IPS DF 6.9 (cell line): ENCODE results near the gene RHOXF1.
"Not testable (repeated sequence)": the region's sequence is repeated elsewhere in the genome, so short reads cannot be mapped to it uniquely, and the experiment has no call there.

ENCODE experiments used
- DNase-seq: peaks from one replicate; pipeline ENCODE4 v3.0.0-alpha.2; 2013; ENCODE audit warnings: low read depth, low spot score
- H3K27ac ChIP-seq: one replicate; pipeline ENCODE4 v1.5.1; 2013; ENCODE audit warnings: low read length, control low read depth
- H3K27me3 ChIP-seq: 2 replicates; pipeline ENCODE4 v1.6.1; 2013; ENCODE audit warnings: mild to moderate bottlenecking, low read length; ENCODE audit not compliant: control insufficient read depth, insufficient read depth
- H3K36me3 ChIP-seq: 2 replicates; pipeline ENCODE4 v1.6.1; 2013; ENCODE audit warnings: low read length; ENCODE audit not compliant: control insufficient read depth, insufficient read depth
- H3K4me1 ChIP-seq: 2 replicates; pipeline ENCODE4 v1.6.1; 2013; ENCODE audit warnings: low read length; ENCODE audit not compliant: control insufficient read depth, insufficient read depth
- H3K4me3 ChIP-seq: 2 replicates; pipeline ENCODE4 v1.5.1; 2013; ENCODE audit warnings: mild to moderate bottlenecking, low read length
- H3K9me3 ChIP-seq: 2 replicates; pipeline ENCODE4 v1.6.1; 2013; ENCODE audit warnings: low read length, inconsistent platforms; ENCODE audit not compliant: control insufficient read depth, insufficient read depth
- WGBS: extraction: QIAGEN DNeasy Blood & Tissue Kit; methylation state at CpG from one replicate; pipeline ENCODE4 v1.1.7; 2013; ENCODE audit warnings: mixed read lengths, missing lambda C conversion rate; ENCODE audit not compliant: insufficient read length, insufficient coverage; 5-methylcytosine and 5-hydroxymethylcytosine counted together

Gene RHOXF1

DNA sequence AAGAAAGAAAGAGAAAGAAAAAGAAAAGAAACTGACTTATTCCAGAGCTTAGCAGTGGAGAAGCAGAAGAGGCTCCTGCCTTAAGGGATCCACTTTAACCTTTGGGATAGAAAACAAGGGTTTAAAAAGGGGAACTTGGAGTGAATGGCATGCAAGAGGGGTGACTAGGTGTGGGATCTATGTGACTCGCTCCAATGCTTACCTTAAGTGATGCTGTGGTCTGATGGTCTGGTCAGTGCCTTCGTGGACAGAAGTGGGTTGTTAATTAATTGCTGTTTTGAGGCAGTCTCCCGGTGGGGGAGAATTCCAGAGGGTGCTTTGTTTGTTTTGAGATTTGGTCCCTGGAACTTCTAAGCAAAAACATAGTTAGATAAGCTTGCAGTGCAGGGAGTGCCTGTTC is 21.1 kb upstream of the RHOXF1 start:
- Histone ChIP-seq H3K4me3 (no peak overlapping the region), H3K27me3 (no peaks in the 10 kb centered on the region), H3K27ac (no peak overlapping the region), H3K9me3 (no peaks in the 10 kb centered on the region), H3K4me1 (no peaks in the 10 kb centered on the region), H3K36me3 (no peaks in the 10 kb centered on the region)
- no CpG with 5 or more reads among the region's 3 CpGs for WGBS
- DNase-seq = no peak

DNA sequence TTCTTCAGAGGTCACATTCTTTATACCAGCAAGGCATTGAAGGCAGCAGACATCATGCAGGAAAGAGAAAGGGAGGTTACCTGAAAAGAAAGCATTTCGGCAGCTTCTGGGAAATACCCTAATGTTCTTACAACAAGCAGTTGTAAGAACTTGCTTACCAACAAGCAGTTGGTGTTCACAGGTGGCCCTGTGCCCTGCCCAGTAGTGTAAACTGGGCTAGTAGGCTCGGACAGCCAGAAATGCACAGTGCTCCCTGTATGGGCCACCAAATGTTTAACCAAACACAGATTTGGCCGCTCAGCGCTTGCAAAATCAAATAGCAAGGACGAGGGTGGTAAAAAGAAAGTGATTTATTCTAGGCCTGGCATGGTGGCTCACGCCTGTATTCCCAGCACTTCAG is 20.4 kb upstream of the RHOXF1 start:
- WGBS = no CpG with 5 or more reads among the region's 6 CpGs
- H3K27ac ChIP-seq = no peak overlapping the region
- no peaks in the 10 kb centered on the region for H3K4me1 ChIP-seq
- no peak for DNase-seq
- H3K4me3 ChIP-seq = no peak overlapping the region
- no peaks in the 10 kb centered on the region for H3K27me3 ChIP-seq
- no peaks in the 10 kb centered on the region for H3K36me3 ChIP-seq
- H3K9me3 ChIP-seq = no peaks in the 10 kb centered on the region

DNA sequence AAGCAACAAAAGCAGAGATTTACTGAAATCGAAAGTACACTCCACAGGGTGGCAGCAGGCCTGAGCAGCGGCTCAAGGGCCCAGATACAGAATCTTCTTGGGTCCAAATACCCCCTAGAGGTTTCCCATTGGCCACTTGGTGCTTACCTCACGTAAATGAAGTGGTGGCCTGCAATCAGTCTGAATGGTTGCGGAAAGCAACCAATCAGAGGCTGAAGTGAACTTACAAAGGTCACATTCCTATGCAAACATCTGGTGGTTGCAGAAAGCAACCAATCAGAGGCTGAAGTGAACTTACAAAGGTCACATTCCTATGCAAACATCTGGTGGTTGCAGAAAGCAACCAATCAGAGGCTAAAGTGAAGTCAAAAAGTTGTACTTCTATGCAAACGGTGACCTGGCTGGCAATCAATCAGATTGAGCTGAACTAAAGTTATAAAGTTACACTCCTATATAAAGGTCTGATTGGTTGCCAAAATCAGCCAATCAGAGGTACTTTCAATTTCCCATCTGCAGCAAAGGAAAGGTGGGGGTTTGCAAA is 12.7 kb upstream of the RHOXF1 start:
- H3K4me1 ChIP-seq, H3K36me3 ChIP-seq, H3K27me3 ChIP-seq, DNase-seq, H3K4me3 ChIP-seq, H3K27ac ChIP-seq, H3K9me3 ChIP-seq: not testable (repeated sequence)
- whole genome bisulfite sequencing = no CpG with 5 or more reads among the region's 5 CpGs

DNA sequence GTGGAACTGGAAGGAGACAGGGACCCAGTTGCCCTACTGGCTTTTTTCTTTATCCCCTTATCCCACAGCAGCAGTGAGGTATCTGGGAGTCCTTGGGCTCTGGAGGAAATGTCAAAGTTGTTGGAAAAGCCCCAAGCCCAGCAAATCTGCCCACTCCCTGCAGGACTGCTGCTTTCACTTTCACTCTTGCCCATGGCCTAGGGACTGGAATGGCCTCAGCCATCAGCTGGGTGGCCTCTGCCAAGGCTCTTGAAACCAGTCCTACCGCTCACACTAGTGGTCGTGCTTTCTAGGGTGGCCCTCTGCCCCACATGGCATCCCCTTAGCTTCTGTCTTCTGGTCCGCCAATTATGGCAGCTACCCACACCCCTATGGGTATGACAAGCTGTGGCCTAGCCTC is 9.7 kb upstream of the RHOXF1 start:
- no peaks in the 10 kb centered on the region; the same call in 1 of the 2 replicates for H3K4me1 ChIP-seq

DNA sequence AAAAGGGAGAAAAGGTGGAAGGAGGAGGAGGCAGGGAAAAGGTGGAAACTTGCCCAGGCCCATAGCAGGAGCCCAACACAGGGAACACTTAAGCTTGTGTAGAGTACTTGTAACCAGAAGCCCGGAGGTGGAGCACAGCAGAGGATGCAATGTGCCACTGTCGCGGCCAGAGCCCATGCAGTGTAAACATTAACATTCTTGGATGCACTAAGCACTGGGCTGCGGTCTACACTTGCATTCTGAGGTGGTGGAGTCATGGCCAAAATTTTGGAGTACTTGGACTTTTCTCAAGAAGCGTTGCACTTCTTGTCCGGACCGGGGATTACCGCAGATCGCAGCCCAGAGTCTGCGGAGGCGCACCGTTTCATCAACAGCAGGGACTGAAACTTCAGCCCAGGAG is 4.5 kb upstream of the RHOXF1 start:
- no peaks in the 10 kb centered on the region; the same call in 1 of the 2 replicates for H3K4me1 ChIP-seq
- H3K27ac ChIP-seq = no peak overlapping the region
- no peak overlapping the region for H3K4me3 ChIP-seq
- WGBS = no CpG with 5 or more reads among the region's 12 CpGs
- no peaks in the 10 kb centered on the region for H3K27me3 ChIP-seq
- DNase-seq = no peak
- no peaks in the 10 kb centered on the region for H3K36me3 ChIP-seq
- no peaks in the 10 kb centered on the region for H3K9me3 ChIP-seq

More for the DNA sequence above, 9.7 kb upstream of the RHOXF1 start:
- no peaks in the 10 kb centered on the region for H3K27me3 ChIP-seq
- no peaks in the 10 kb centered on the region for H3K36me3 ChIP-seq
- H3K27ac ChIP-seq = no peak overlapping the region
- no CpG with 5 or more reads among the region's 3 CpGs for WGBS
- H3K4me3 ChIP-seq = no peak overlapping the region
- no peaks in the 10 kb centered on the region for H3K9me3 ChIP-seq
- no peak for DNase-seq

DNA sequence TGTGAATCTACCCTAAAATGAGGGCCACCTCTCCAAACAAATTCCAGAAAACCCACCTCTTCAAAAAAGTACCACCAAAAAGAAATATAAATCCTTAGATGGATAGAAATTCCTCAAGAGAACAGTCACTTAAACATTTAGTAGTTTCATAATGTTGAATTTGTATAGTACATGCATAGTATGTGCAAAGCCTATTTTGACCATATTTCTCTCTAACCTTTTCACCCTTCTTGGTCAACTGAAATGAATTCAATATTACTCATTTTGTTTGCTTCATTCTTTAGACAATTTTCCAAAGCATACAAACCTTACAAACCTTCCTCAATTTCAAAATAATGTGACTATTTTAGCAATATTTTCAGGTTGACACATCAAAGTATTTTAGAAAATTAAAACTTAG is 4.1 kb downstream of the RHOXF1 start:
- Histone ChIP-seq H3K27ac (no peak overlapping the region), H3K27me3 (no peaks in the 10 kb centered on the region), H3K36me3 (no peaks in the 10 kb centered on the region), H3K9me3 (no peaks in the 10 kb centered on the region), H3K4me1 (no peaks in the 10 kb centered on the region; the same call in 1 of the 2 replicates), H3K4me3 (no peak overlapping the region)
- DNase-seq = no peak

DNA sequence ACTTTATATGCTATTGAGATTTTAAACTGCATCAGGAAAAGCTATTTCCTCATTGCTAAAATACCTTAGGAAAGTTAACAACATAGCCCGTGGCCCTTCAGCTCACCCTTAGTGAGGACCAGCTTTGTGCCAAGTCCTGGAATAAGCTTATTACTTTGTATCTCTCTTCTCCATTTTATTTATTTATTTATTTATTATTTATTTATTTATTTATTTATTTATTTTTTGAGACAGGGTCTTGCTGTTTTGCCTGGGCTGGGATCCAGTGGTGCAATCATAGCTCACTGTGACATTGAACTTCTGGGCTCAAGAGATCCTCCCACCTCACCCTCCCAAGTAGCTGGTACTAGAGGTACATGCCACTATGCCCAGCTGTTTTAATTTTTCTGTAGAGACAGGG is 6.3 kb downstream of the RHOXF1 start:
- no CpG with 5 or more reads among the region's 1 CpG for WGBS
- H3K4me1 ChIP-seq = no peaks in the 10 kb centered on the region

DNA sequence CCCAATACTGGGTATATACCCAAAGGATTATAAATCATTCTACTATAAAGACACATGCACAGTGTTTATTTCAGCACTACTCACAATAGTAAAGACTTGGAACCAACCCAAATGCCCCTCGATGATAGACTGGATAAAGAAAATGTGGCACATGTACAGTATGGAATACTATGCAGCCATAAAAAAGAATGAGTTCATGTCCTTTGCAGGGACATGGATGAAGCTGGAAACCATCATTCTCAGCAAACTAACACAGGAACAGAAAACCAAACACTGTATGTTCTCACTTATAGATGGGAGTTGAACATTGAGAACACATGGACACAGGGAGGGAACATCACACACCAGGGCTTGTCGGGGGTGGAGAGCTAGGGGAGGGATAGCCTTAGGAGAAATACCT is 11.0 kb downstream of the RHOXF1 start:
- not testable (repeated sequence) for H3K27ac ChIP-seq, DNase-seq, H3K4me3 ChIP-seq, H3K4me1 ChIP-seq, H3K9me3 ChIP-seq, H3K36me3 ChIP-seq, H3K27me3 ChIP-seq
- WGBS = no CpG with 5 or more reads among the region's 2 CpGs

More for the DNA sequence above, 6.3 kb downstream of the RHOXF1 start:
- no peaks in the 10 kb centered on the region for H3K27me3 ChIP-seq
- H3K36me3 ChIP-seq = no peaks in the 10 kb centered on the region
- no peak for DNase-seq
- no peak overlapping the region for H3K27ac ChIP-seq
- H3K4me3 ChIP-seq = no peak overlapping the region
- no peaks in the 10 kb centered on the region for H3K9me3 ChIP-seq

DNA sequence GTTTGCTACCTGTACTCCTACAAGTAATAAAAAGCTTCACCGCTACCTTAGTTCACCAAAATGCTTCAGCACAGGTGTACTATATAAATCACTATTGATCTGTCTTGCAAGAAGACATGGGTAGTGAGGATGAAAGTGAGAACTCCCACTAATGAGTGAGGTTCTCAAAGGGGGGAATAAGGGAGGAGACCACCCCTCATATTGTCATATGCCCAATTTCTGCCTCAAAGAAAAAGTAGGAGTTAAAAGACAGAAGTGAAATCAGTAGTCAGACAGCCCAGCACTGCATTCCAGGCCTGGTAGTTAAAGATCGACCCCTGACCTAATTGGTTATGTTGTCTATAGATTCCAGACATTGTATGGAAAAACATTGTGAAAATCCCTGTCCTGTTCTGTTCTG is 14.7 kb downstream of the RHOXF1 start:
- H3K27ac ChIP-seq, H3K27me3 ChIP-seq, H3K4me3 ChIP-seq, H3K36me3 ChIP-seq, H3K9me3 ChIP-seq, DNase-seq, H3K4me1 ChIP-seq: not testable (repeated sequence)
- no CpG with 5 or more reads among the region's 2 CpGs for WGBS

DNA sequence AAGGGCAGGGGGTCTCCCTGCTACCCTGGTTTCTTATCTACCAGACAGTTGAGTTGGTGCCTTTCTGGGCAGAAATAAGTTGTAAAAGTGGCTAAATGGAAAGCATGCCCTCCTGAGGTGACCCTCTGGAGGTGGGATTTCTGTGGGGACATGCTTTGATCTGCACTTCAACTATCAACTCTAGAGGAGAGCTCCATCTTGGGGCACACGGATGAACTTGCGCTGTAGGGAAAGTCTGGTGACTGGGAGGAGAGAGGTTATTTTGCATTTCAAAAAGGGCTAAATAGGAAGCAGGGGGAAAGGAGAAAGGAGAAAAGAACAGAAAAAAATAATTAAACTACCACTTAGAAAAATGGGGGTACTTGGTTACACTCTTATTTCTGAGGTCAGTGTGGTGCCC is 25.5 kb downstream of the RHOXF1 start:
- Histone ChIP-seq H3K4me1 (no peaks in the 10 kb centered on the region), H3K36me3 (no peaks in the 10 kb centered on the region), H3K27ac (no peak overlapping the region), H3K4me3 (no peak overlapping the region), H3K27me3 (no peaks in the 10 kb centered on the region), H3K9me3 (no peaks in the 10 kb centered on the region)
- no CpG with 5 or more reads among the region's 2 CpGs for WGBS
- DNase-seq = peak; percentile 5

DNA sequence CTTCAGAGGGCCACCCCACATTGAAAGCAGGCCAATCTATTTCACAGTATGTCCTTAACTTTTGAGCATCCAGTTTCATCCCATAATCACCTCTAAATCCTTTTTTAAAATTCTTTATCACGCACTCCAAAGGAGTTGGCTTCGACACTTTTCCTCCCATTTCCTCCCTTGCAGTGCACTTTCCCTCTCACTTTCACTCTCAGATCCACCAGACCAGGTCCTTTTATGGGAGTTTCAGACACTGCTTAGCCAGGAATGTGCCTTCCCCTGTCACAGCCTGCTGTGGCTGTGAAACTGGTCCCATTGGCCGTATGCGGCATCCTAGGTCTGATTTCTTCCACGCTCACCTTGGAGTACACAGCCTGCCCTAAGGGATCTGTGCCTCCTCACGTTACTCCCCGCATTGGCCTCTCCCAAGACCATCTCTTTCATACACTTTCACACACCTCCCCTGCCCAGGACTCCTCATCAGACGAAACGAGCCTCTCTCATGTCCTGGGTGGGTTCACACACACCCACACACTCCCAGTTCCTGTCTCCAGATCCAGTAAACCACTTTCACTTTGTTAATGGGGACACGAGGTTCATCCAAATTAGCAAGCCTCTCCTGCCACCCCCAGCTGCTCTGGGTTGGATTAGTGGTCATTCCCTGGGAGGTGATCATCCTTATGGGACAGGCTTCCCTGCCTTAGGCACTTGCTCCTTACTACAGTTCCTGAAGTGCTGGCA is 28.3 kb downstream of the RHOXF1 start:
- no peak for DNase-seq
- Histone ChIP-seq H3K36me3 (no peaks in the 10 kb centered on the region), H3K27ac (no peak overlapping the region), H3K9me3 (no peaks in the 10 kb centered on the region), H3K4me1 (no peaks in the 10 kb centered on the region), H3K27me3 (no peaks in the 10 kb centered on the region), H3K4me3 (no peak overlapping the region)
- WGBS = no CpG with 5 or more reads among the region's 10 CpGs
